NCI-H2107 (cell line): ENCODE measurements around the gene GIPC2.
"Not testable (repeated sequence)": the region's sequence is repeated elsewhere in the genome, so short reads cannot be mapped to it uniquely, and the experiment has no call there.

ENCODE experiments used
- DNase-seq: peaks from one replicate; lab custom pipeline; 2025; lab: John Stamatoyannopoulos, UW

GIPC2 gene, protein sequence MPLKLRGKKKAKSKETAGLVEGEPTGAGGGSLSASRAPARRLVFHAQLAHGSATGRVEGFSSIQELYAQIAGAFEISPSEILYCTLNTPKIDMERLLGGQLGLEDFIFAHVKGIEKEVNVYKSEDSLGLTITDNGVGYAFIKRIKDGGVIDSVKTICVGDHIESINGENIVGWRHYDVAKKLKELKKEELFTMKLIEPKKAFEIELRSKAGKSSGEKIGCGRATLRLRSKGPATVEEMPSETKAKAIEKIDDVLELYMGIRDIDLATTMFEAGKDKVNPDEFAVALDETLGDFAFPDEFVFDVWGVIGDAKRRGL

DNA sequence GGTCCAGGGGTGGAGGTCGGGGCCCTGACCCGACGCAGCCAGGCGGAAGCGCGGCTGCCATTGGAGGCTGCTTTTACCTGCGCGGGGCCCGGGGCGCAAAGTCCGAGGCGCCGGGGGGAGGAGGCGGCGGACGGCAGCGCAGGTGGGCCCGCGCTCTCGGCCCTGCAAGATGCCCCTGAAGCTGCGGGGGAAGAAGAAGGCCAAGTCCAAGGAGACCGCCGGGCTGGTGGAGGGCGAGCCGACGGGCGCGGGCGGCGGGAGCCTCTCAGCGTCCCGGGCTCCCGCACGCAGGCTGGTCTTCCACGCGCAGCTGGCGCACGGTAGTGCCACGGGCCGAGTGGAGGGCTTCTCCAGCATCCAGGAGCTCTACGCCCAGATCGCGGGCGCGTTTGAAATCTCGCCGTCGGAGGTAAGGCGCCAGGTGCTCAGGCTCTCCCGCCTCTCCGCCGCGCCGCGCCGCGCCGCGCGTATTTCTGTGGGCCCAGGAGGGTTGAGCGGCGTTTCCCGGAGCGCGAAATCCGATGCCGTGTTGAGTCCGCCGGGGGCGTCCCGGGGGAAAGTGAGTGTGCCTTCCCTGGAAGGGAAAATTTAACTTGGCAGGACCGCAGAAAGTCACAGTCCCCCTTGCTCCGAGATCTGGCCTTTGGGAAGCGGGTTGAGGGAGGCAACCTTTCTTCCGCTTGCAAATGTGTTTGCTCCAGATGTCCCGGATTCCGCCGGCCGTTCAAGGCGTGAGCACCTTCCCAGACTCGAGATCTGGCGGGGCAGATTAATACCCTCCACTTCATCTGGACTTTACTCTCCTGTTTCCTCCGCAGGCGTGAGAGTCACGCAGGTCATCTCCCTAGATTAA lies at the start of gene GIPC2:
GIPC2 (plus strand) TSS at position 41 of the 853 bp plus-strand sequence; CDS start at position 170, 129 bp downstream.
- DNase-seq, result no peak

DNA sequence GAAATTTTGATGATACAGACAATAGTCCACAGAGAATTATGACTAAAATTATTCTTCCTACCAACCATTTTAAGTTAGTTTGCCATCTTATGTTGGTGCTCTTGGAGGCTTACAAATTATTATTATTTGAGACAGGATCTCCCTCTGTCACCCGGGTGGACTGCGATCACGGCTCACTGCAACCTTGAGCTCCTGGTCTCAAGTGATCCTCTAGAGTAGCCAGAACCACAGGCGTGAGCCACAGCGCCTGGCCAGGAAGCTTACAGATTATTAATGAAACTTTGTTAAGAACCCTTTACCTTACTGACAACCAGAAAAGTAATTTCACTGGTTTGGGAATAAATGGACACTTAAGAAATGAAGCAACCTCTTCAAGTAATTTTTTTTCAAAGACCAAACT lies 49.0 kb upstream of the GIPC2 start:
- DNase-seq, result no peak

DNA sequence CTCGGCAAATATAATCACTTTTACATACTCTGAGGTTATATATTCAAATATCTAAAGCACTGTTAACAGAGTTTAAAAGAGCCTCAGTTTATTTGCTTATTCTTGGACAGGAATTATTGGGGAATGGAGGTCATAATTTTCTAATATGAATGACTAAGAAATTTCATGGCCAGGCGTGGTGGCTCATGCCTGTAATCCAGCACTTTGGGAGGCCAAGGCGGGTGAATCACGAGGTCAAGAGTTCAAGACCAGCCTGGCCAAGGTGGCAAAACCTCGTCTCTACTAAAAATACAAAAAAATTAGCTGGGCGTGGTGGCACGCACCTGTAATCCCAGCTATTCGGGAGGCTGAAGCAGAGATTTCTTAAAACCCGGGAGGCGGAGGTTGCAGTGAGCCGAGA lies 45.2 kb upstream of the GIPC2 start:
- not testable (repeated sequence) for DNase-seq

DNA sequence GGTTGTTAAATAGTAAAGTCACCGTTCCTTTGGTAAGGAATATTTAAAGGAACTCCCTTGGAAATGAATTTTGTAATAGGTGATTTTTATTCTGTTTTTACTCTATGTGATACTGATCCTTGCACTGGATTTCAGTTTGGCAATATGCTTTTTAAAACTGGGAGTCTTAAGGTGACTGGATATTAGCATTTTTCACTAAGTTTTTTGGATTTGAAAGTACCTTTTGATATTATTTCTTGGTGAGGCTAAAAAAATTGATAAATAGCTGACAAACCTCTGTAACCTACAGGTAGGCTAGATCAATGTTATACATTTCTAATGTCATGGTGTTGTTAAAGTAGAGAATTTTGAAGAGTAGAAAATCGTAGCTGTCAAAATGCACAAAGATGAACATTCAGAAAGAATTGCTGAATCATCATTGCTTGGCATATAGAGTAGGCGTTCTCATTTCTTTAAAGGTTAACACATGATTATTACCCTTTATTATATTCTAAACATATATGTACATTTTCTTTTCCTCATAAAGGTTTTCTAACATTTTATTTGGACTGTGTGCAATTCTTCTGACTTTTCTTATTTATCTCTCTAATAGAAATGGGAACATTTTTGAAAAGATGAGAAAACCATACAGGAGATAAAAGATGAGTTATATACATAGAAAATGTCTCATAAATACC lies 42.6 kb upstream of the GIPC2 start:
- DNase-seq, result no peak

DNA sequence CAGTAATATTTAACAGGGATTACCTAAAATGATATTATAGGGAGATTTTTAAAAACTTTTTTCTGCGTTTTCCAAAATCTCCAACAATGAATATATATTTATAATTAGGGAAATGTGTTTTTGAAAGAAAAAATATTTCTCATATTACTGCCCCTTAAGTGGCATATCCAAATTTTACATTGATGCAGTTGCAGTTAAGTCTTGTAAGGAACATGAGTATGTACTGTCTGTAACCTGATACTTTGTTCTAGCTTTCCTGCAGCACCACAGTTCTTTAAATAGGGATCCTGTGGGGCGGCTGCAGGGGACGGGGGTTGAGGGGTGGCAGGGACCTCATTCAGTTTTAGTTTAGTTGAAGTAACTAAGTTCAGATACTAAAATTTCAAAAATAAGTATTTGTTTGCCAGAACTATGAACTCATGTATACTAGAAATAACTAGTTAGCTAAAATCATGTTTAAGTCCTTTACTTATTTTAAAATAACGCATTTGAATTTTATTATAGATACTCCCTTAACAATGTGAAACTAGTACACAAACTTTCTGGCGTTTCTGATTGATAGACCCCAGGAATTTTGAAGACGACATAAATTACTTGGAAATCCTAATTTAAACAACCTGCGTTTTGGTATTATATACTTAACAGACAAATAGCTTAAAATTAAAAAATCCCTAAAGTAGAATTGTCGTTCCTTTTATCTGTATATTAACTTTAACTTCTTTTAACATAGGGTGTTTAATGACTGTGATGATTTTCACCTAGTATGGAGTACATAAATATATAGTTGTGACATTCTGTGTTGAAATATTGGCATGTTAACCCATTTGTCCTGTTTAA lies 41.7 kb upstream of the GIPC2 start:
- DNase-seq, result no peak

DNA sequence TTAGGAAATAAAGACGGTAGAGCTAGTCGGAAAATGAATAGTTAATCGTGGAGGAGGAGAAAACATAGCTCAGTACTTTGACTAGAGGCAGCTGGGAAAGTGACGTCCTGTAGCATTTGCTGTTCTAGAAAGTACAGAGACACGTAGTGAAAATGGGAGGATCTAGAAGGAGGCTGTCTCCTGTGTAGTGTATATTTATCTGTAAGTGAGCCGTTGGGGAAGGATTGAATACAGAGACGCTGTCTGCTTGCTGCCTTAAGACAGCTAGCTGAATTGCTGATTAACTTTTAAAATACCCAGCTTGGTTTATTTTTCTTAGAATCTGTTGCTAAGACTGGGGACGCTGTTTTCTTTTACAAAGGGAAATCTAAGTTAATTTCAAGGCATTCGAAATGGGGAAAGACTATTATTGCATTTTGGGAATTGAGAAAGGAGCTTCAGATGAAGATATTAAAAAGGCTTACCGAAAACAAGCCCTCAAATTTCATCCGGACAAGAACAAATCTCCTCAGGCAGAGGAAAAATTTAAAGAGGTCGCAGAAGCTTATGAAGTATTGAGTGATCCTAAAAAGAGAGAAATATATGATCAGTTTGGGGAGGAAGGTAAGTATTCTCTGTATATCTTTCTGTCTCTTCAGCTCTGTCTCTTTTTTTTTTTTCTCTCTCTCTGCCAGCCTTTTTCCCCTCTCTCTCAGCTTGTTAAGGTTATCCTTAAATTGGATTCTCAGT lies 40.9 kb upstream of the GIPC2 start, which contains the start of gene DNAJB4:
DNAJB4 (plus strand) TSS at position 221 of the 729 bp plus-strand sequence; CDS start at position 393, 172 bp downstream.
- DNase-seq, result no peak

DNA sequence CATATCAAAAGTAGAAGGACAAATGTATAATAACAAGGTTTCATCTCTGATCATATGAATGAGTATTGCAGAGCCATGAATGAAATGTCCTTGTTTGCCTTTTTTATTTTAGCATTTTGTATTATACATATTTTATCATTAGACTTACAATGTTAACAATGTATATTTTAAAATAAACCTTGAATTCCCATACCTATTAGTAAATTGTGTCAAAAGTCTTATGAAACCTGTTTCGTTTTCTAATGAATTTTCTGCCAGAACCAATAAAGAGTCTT lies 40.4 kb upstream of the GIPC2 start:
- no peak for DNase-seq

DNA sequence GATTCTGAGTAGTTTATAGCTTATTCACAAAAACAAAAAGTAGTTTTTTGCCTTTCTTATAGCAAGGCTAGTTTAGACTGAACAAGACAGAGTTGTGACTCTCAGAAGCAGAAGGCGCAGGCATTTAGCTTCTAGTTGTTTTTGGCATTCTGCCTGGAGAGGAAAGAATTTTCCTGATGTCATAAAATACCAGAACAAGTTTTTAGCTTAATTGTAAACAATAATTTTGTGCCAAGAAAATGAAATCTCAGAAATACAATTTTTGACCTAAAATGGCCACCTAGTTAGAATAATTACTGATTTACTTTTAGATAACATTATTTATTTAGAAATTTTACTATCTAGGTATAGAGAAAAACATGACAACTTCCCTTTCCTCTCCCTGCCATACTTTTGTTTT lies 40.0 kb upstream of the GIPC2 start:
- no peak for DNase-seq

DNA sequence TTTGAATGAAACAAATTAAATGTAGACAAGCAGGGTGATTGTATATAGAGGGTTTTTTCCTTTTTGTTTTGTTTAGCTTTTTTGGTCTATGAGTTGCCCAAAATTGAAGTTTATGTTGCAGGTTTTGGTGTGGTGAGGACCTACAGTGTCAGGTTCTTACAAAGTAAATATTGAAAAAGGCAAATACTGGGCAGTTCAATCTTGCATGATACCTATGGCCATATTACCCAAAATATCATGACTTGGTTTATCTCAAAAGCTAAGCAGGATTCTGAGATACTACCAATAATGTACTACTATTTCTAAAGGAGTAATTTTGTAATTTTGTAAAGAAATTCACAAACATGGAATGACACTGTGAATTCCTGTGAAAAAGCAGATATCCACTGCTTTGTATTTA lies 39.2 kb upstream of the GIPC2 start:
- no peak for DNase-seq

DNA sequence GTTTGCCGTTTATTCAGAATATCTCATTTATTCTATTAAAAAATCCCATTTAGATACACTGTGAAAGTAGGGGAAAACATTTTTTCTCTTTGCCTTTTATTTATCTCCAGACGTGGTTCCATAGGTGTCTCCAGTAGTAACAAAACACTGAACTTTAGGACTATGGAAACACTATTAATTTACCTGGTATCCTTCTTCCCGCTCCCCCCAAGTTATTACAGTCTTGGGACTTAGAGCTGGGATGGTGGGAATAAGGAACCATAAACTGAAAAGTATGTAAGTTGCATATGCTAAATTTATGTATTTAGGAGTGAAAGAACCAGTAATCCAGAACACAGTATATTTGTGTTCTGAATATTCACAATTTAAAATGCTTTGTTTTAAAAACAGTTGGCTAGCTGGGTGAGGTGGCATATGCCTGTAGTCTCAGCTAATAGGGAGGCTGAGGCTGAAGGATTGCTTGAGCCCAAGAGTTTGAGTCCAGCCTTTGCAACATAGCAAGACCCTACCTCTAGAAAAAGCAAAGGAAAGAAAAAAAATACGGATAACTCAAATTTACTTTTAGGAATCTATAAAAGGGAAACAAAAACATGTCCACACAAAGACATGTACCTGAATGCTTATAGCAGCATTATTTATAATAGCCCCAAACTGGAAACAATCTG lies 38.0 kb upstream of the GIPC2 start:
- DNase-seq, result no peak

DNA sequence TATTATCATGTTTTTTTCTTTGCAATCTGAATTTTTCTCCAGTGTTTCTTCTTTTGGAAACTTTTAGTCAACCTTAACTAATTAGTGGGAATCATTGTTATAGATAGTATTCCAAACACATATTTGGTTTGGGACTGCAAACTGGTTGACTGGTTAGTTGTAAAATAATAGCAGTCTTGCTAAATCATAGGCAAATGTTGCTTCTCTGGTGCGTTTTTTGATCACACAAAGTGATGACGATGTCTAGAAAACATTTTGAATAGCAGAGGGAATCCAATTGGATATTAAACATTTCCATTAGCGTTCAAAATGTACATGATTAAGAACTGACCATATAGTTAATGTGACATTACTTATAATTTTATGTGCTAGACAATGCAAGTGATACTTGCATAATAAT lies 36.5 kb upstream of the GIPC2 start:
- no peak for DNase-seq

DNA sequence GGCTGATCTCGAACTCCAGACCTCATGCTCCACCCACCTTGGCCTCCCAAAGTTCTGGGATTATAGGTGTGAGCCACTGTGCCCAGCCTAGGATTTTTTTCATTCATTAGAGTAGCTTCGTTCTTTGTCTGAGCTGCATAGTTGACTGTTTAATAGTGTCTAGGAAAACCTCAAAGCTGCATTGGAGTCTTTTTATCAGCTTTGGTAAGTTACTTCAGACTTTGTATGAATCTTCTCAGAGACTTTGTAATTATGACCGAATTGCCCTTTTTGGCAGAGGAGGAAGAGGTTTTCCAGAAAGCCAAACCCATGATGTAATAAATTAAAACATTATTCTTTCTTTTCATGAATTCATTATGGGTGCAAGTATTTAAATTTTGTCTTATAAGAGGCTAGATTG lies 35.9 kb upstream of the GIPC2 start:
- DNase-seq, result no peak

DNA sequence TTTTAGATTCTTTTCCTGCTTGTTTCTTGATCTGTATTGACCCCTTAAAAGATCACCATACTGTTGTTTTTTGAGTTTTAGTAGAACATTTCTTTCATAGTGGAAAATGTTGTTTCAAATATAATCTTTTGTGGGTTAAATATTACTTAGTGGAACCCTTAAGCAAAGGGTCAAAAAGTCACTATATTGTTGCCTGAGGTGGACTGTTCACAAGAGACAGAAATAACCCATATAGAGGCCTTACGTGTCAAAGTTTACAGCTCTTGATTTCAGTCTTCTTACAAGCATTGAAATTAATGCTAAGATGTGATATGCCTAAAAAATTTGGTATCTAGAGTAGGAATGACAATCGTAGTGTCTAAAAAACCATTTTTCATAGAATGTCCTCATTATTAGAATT lies 34.7 kb upstream of the GIPC2 start:
- DNase-seq, result no peak

DNA sequence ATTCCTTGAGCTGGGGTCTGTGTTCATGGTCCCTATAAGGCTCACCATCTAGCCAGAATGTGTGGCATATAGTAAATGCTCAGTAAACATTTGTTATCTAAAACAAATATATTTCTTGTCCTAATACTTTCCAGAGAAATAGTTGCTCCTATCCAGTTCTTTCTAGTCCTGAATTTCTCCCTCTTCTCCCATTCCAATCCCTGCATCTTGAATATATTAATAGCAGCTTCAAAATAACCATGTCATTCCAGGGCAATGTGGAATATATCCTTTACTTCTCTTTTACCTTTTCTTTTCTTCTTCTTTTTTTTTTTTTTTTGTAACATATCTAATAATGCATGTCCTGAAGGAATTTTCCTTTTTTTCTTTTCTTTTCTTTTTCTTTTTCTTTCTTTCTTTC lies 30.6 kb upstream of the GIPC2 start:
- no peak for DNase-seq

DNA sequence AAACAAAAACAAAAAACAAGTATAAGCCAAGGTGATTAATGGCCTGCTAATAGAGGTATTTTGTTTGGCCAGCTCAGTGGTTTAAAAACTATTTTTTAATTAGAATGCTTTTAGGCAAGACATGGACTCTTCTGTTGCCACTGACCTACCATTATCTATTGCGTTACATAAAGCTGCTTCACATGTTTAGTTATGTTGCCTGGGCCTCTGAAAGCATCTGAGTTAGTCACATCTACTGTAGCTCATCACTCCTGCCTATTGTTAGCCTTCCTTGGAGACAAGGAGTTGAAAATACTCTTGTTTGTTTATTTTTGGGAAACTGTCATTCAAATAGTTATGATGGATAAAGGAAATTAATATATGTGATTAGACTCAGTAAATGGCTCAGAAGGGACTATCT lies 26.7 kb upstream of the GIPC2 start:
- DNase-seq, result no peak

DNA sequence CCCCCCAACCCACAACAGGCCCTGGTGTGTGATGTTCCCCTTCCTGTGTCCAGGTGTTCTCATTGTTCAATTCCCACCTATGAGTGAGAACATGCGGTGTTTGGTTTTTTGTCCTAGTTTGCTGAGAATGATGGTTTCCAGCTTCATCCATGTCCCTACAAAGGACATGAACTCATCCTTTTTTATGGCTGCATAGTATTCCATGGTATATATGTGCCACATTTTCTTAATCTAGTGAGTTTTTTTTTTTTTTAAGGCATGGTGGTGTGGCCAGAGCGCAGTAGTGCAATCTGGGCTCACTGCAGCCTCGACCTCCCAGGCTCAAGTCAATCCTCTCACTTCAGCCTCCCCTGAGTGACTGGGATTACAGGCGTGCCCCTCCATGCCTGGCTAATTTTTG lies 24.6 kb upstream of the GIPC2 start:
- DNase-seq, result not testable (repeated sequence)

DNA sequence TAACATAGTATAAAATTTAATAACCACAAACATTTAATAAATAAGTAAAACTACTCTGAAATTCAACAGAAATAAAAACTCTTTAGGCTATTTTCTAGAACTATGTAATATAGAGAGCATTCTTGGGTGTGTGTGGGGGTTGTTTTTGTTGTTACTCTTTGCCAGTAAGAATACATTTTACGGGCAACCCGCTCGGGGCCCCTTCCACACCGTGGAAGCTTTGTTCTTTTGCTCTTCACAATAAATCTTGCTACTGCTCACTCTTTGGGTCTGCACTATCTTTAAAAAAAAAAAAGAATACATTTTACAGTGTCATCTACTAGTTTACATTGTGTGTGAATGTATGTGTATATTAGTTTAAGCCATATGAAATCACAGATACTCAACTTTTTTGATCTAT lies 16.0 kb upstream of the GIPC2 start:
- DNase-seq, result no peak

DNA sequence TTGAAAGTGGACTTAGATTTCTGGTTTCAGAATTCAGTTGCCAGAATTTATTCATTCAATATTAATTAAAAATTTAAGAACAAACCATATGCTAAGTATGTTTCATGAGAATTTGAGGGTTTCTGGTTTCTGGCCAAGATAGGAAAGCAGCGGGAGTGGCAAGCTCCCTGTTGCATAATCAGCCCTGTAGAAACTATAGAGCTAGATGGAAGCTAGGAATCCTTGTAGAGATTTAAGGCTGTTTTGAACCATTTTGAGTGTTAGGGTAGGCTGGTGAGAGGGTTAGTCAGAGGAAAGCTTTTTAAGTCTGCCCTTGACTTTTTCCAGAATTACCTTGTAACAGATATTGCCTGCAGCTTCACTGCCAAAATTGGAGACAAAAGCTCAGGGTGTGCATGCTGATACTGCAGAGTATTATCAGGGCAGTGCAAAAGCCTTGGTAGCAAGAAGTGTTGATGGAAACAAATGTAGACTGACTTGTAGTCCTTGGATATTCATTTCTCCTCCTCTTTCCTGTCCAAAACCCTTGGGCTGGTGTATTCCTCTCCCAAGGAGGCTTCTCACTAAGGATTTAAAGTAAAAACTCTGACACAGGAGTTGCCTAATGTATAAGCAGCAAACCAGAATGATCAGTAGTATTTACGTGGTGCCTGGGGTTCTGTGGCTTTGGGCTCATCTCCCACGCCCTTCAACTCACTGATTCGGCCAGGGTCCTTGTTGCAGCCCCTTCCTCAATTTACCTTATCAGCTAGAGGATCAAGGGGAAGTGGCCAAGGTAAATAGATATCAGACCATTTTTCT lies 12.6 kb upstream of the GIPC2 start:
- no peak for DNase-seq

DNA sequence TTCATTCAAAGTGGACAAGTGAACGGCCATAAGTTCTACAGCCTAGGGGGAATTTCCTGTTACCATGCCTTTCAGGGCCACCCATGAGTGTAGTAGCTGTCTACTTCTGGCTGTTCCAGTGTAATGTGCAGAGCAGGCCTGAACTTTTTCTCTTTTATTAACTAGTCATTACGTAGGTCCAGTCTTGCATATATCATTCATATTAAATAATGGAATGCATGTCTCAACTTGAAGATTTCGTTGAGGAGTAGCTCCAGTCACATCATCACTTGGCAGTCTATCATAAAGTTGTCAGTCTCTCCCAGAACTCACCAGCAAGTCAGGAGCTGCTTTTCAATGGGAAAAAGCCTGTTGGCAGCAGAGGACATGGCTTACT lies 12.0 kb upstream of the GIPC2 start:
- DNase-seq, result no peak

DNA sequence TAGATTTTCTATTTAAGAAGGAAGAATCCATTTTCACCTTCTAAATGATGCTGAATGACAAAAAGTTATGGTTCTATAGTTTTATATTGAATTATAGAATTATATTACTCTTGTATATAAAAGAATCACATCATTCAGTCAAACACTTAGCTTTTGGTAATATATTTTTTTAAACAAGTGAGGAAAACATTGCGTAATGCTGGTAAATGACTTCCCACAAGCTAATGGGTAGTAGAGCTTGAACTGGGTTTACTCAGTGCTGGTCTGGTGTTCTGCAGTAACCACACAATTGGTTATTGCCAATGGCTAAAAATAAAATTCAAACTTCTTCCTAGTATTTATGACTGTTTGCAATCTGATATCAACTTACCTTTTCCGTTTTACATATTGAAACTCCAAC lies 10.6 kb upstream of the GIPC2 start:
- no peak for DNase-seq
